BLaER1 (cell line): ENCODE results near the gene GNG11.

Source experiments
- H3K27ac ChIP-seq: shearing (Covaris generic); formaldehyde crosslinking; 2 replicates; pipeline ENCODE4 v1.8.1; 2022
- H3K27me3 ChIP-seq: shearing (Covaris generic); formaldehyde crosslinking; 2 replicates; pipeline ENCODE4 v1.8.1; 2022
- H3K36me3 ChIP-seq: shearing (Covaris generic); formaldehyde crosslinking; 2 replicates; pipeline ENCODE4 v1.8.1; 2022
- H3K4me1 ChIP-seq: shearing (Covaris generic); formaldehyde crosslinking; 2 replicates; pipeline ENCODE4 v1.8.1; 2022
- H3K4me2 ChIP-seq: shearing (Covaris generic); formaldehyde crosslinking; 2 replicates; pipeline ENCODE4 v1.8.1; 2022
- H3K4me3 ChIP-seq: shearing (Covaris generic); formaldehyde crosslinking; 2 replicates; pipeline ENCODE4 v1.8.1; 2022
- H3K9ac ChIP-seq: shearing (Covaris generic); formaldehyde crosslinking; 2 replicates; pipeline ENCODE4 v1.8.1; 2022
- H3K9me3 ChIP-seq: shearing (Covaris generic); formaldehyde crosslinking; 2 replicates; pipeline ENCODE4 v1.8.1; 2022
- H4K20me1 ChIP-seq: shearing (Covaris generic); formaldehyde crosslinking; 2 replicates; pipeline ENCODE4 v1.8.1; 2022
- Cebpa-rat ChIP-seq: shearing (Covaris generic); IDR thresholded peaks from 2 replicates; pipeline ENCODE4 v1.8.1; 2022

Gene GNG11

DNA sequence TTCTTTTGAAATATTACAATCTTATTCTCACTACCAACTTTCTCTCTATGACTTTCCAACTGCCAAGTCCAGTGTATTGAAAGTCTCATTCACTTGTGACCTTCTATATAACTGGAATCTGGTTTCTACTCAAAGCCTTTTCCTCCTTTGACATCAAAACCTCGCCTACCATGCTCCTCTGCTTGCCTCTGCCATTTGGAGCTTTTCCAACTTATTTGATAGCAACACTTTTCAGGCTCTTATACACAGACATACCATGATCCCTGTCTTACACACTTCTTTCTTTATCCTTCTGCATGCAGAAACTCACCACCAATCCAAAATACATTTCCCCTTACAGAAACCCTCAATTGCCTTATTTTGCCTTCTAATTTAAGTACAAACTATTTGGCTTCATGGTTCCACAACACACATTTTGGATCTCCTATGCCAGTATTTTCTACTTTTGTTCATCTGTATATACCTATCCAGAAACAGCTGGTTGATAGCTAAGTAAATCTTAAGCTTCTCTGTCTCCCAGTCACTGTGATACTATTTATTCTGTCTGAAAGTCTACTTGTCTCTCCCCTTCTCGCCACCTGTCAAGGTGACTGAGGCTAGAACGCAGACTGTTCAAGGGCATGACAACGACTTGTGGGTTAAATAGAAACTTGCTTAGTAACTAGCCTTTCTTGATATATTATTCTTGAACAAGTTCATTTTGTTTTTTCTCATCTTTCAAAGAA lies 22.4 kb downstream of the GNG11 start:
- Histone ChIP-seq H4K20me1 (no peaks in the 10 kb centered on the region), H3K9ac (no peak overlapping the region), H3K4me2 (peak overlapping the region; percentile 54), H3K9me3 (no peaks in the 10 kb centered on the region), H3K4me3 (no peak overlapping the region), H3K4me1 (peaks cover 39% of the 10 kb centered on the region), H3K27me3 (no peaks in the 10 kb centered on the region), H3K27ac (no peak overlapping the region; the same call in 1 of the 2 replicates), H3K36me3 (no peaks in the 10 kb centered on the region)
- no peak for TF ChIP-seq Cebpa-rat

DNA sequence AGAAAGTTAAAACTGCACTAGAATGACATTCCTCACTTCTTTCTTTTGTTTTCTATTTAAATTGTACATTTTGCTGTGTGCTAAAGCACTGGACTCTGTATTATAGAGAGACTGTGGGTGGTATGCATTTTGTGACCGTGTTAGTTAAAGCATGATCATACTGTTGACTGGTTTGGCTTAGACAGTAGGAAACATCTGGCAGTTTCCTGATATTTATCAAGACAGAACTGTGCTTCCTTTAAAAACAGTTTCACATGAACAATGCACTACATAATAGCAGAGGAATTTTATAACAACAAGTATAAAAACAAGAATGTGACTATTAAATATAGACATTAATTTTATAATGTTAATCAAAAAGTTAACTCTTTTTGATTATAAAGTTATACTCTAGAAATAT lies 23.1 kb downstream of the GNG11 start:
- Histone ChIP-seq H4K20me1 (no peaks in the 10 kb centered on the region), H3K4me1 (peaks cover 39% of the 10 kb centered on the region), H3K36me3 (no peaks in the 10 kb centered on the region), H3K4me3 (no peak overlapping the region), H3K9me3 (no peaks in the 10 kb centered on the region), H3K27me3 (no peaks in the 10 kb centered on the region), H3K27ac (peak overlapping the region; percentile 52; the same call in 1 of the 2 replicates), H3K4me2 (peak overlapping the region; percentile 54), H3K9ac (no peak overlapping the region)
- TF ChIP-seq Cebpa-rat = no peak

DNA sequence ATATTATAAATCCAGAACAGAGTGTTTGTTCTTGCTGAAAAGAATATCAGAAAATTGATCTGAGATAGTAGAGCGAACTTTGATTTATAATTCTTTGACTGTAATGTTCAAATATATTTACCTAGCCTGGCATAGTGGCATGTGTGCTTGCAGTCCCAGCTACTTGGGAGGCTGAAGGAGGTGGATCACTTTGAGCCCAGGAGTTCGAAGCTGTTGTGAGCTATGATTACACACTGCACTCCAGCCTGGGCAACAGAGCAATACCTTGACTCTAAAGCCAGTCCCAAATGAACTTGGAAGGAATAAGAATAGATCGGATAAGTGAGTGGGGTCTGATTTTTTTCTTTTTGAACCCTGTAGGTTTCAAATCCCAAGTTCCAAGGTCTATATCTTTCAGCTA lies 23.5 kb downstream of the GNG11 start:
- H4K20me1 ChIP-seq = no peaks in the 10 kb centered on the region
- peaks cover 39% of the 10 kb centered on the region for H3K4me1 ChIP-seq
- no peak for TF ChIP-seq Cebpa-rat
- no peaks in the 10 kb centered on the region for H3K9me3 ChIP-seq
- H3K4me2 ChIP-seq = peak overlapping the region; percentile 54
- peak overlapping the region; percentile 52 for H3K27ac ChIP-seq
- no peak overlapping the region for H3K4me3 ChIP-seq
- H3K27me3 ChIP-seq = no peaks in the 10 kb centered on the region
- H3K36me3 ChIP-seq = no peaks in the 10 kb centered on the region
- no peak overlapping the region for H3K9ac ChIP-seq

DNA sequence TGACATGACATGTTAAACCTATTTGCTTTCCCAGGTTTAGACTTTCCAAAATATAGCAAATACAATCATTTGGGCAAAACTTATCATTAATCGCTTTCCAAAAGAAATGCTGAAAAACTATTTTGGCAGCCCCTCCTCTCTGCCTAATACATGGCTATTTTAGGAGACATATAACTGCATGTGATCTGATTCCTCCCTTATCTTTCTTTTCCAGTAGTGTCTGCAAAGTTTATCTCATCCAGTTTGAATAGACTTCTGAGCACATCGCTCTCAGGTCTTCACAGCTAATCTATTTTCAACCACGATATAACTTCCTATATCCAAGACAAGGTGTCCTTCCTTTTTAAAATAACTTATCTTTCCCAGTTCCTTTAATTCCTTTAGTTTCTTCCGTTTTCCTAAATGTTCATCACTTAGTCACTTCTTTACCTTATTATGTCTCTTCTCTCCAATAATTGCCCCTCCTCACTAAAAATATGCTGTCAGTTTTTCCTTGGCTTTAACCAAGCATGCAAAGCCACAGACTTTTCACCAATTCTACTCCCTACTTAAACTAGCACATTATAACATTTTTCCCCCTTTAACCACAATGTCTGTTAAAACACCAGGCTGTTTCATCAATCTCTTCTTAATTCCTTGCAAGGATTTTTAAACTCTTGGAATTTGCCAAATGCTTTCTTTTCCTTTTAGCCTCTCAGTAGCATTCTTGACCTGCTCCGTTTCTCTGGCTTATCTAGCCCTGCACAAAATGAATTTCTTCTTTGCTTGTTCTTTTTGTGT lies 24.4 kb downstream of the GNG11 start:
- H3K4me3 ChIP-seq = no peak overlapping the region
- no peaks in the 10 kb centered on the region for H3K27me3 ChIP-seq
- no peaks in the 10 kb centered on the region for H3K36me3 ChIP-seq
- H3K9me3 ChIP-seq = no peaks in the 10 kb centered on the region
- peak overlapping the region; percentile 52; the same call in 1 of the 2 replicates for H3K27ac ChIP-seq
- peak overlapping the region; percentile 54 for H3K4me2 ChIP-seq
- no peaks in the 10 kb centered on the region for H4K20me1 ChIP-seq
- H3K4me1 ChIP-seq = peaks cover 39% of the 10 kb centered on the region
- H3K9ac ChIP-seq = no peak overlapping the region
- TF ChIP-seq Cebpa-rat = no peak

DNA sequence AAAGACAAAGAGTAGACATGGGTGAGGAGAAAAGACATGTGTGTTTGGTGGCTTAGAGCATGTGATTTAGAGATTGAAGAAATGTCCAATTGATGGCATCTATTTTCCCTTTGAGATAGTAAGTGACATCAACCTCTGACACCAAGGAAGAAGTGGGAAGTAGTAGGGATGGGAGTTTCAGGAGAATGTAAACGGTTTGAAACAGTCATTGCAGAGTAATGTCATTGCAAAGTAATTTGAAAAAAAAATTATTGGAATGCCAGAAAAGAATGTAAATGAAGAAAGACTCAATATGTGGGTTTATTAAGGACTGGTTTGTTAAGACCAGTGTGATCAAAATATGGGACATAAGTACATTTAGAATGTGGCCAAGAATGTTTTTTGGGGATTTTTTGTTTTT lies 26.6 kb downstream of the GNG11 start:
- H3K27me3 ChIP-seq = no peaks in the 10 kb centered on the region
- no peak overlapping the region for H3K4me2 ChIP-seq
- no peak overlapping the region for H3K9ac ChIP-seq
- H3K4me1 ChIP-seq = peaks cover 36% of the 10 kb centered on the region
- no peaks in the 10 kb centered on the region for H3K36me3 ChIP-seq
- H4K20me1 ChIP-seq = no peaks in the 10 kb centered on the region
- TF ChIP-seq Cebpa-rat = no peak
- no peaks in the 10 kb centered on the region for H3K9me3 ChIP-seq
- no peak overlapping the region for H3K27ac ChIP-seq
- no peak overlapping the region for H3K4me3 ChIP-seq

DNA sequence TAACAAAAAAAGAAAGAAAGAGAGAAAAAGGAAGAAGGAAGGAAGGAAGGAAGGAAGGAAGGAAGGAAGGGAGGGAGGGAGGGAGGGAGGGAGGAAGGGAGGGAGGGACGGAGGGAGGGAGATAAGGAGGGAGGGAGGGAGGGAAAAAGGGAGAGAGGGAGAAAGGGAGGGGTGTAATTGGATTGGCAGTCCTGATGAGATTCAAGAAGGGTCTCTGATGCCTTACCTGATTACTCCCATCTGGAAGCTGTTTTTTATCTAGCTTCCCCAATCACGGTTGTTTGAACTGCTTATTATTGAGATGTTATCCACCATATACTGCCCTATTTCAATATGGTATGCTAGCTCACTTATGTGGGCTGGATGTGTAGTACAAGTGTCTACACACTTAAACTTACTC lies 27.3 kb downstream of the GNG11 start:
- Histone ChIP-seq H3K27ac (no peak overlapping the region), H3K4me1 (peaks cover 29% of the 10 kb centered on the region), H3K36me3 (no peaks in the 10 kb centered on the region), H3K4me3 (no peak overlapping the region), H3K27me3 (no peaks in the 10 kb centered on the region), H3K4me2 (no peak overlapping the region), H3K9ac (no peak overlapping the region), H4K20me1 (no peaks in the 10 kb centered on the region), H3K9me3 (no peaks in the 10 kb centered on the region)
- no peak for TF ChIP-seq Cebpa-rat

DNA sequence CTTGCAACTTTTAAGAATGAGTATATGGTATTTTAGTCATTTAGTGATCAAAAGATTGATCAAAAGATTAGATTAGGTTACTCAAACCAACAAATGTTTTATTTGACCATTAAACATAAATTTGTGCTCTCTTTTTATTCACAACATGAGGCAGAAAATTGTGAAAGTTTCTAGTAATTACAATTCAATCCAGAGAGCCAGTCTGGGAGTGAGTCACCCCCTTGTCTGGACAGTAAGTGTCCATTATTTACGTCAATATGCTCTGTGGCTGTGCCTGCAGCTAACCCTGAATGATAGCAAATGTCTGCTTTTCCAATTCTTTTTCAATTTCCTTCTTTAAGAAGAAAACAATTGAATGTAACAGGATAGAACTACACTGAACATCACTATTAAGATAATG lies 27.9 kb downstream of the GNG11 start:
- TF ChIP-seq Cebpa-rat = no peak
- Histone ChIP-seq H3K27ac (no peak overlapping the region), H3K27me3 (no peaks in the 10 kb centered on the region)

DNA sequence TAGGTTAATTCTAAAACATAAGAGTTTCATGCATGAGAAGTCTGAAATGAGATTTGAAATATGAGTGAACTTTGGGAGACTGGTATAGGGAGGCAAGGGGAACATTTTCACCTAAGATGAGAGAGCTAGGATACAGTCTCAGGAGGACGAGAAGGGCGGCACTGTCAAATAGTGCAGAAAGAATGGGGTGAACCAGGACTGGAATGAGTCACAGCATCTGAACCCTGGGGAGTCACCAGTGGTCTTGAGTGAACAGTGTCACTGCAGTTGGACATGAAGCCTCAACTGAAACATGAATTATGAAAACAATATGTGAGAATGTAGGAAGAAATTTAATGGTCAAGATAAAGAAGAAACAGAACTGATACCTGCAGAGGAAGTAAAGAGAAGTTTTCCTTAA lies 33.8 kb downstream of the GNG11 start:
- no peak for TF ChIP-seq Cebpa-rat
- Histone ChIP-seq H3K27me3 (no peaks in the 10 kb centered on the region), H3K9ac (no peak overlapping the region), H3K4me1 (no peaks in the 10 kb centered on the region), H3K27ac (no peak overlapping the region), H4K20me1 (no peaks in the 10 kb centered on the region), H3K4me3 (no peak overlapping the region), H3K4me2 (no peak overlapping the region), H3K9me3 (no peaks in the 10 kb centered on the region), H3K36me3 (no peaks in the 10 kb centered on the region)

More for the DNA sequence above, 27.9 kb downstream of the GNG11 start:
- Histone ChIP-seq H3K4me1 (peaks cover 23% of the 10 kb centered on the region), H3K4me3 (no peak overlapping the region), H3K36me3 (no peaks in the 10 kb centered on the region), H3K4me2 (no peak overlapping the region), H3K9me3 (no peaks in the 10 kb centered on the region), H3K9ac (no peak overlapping the region), H4K20me1 (no peaks in the 10 kb centered on the region)

DNA sequence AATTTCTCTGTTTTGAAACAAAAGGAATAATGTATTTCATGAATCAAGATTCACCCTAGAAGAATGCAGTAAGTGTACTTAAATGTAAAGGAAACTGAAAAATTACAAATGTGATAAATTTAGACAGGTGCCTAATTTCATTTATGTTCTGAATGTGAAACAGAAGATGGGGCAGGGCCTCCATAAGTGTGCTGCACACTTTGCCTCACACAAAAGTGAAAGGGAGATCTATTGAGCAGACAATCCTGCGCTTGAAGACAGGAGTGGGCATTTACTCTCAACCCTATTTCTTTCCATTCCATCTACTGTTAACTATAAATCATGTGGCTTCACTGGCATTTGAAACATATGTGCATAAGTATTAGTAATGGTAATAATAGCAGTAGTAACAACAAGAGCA lies 36.2 kb downstream of the GNG11 start:
- H3K27ac ChIP-seq = no peak overlapping the region
- no peaks in the 10 kb centered on the region for H3K27me3 ChIP-seq
- H3K4me2 ChIP-seq = no peak overlapping the region
- no peaks in the 10 kb centered on the region for H3K36me3 ChIP-seq
- no peaks in the 10 kb centered on the region for H3K4me1 ChIP-seq
- H3K4me3 ChIP-seq = no peak overlapping the region
- TF ChIP-seq Cebpa-rat = no peak
- no peaks in the 10 kb centered on the region for H3K9me3 ChIP-seq
- no peak overlapping the region for H3K9ac ChIP-seq
- no peaks in the 10 kb centered on the region for H4K20me1 ChIP-seq

DNA sequence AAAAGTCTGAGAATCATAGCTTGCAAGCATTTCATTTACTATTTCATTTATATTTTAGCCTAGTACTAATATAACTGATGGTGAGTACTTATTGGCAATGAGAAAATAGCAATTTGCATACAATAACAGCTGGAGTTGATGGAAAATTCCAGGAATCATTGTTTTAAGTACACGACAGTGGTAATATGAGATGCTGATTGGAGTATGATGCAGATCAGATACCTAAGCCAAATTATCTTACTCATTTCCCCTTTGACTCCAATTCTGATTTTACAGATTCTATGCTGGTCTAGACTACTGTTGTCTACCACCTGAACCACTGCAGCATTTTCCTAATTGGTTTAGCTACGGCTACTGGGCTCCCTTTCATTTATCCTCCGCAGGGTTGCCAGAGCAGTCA lies 36.7 kb downstream of the GNG11 start:
- Histone ChIP-seq H3K9ac (no peak overlapping the region), H3K27ac (no peak overlapping the region), H4K20me1 (no peaks in the 10 kb centered on the region), H3K36me3 (no peaks in the 10 kb centered on the region), H3K27me3 (no peaks in the 10 kb centered on the region), H3K4me3 (no peak overlapping the region), H3K9me3 (no peaks in the 10 kb centered on the region), H3K4me1 (no peaks in the 10 kb centered on the region), H3K4me2 (no peak overlapping the region)
- TF ChIP-seq Cebpa-rat = no peak
